DMS79 treated with DMSO at 0.1 percent for 48 hours (cell line): ENCODE results near the gene ADORA2A.

Experiments
- DNase-seq: peaks from one replicate; lab custom pipeline; 2025; lab: John Stamatoyannopoulos, UW

ADORA2A gene

GRCh38 chr22:24433001-24433827, 5.8 kb downstream of the ADORA2A start:
- no peak for DNase-seq

DNA sequence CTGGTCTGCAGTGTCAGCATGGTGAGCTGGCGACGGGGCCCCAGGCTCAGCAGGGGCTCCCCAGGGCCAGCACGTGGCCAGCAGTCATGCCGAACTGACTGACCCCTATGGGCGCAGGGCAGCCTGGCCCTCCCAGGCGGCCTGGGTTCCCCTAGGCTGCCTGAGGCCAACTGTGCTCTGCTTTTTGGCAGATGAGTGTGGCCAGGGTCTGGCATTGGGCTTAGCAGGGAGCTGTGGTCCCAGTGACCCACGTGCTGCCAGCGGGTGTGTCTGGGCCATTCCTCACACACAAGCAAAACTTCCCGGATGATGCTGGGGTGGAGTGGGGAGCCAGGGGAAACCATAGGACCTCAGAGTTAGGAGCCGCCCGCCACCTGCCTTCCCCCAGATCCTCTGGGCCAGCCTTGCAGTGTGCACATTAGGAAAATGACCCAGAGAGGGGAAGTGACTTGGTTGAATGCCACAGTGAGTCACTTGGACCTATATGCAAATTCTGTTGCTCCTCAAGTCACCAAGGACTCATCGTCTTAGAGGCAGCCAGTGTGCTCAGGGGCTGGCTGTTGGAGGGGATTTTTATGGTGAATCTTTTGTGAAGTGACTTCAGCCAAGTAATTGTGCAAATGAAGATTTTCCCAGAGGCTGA, 6.5 kb downstream of the ADORA2A start:
- DNase-seq: no peak

GRCh38 chr22:24434471-24435322, 7.3 kb downstream of the ADORA2A start:
- no peak for DNase-seq

GRCh38 chr22:24435323-24435645, 7.9 kb downstream of the ADORA2A start:
- no peak for DNase-seq

DNA sequence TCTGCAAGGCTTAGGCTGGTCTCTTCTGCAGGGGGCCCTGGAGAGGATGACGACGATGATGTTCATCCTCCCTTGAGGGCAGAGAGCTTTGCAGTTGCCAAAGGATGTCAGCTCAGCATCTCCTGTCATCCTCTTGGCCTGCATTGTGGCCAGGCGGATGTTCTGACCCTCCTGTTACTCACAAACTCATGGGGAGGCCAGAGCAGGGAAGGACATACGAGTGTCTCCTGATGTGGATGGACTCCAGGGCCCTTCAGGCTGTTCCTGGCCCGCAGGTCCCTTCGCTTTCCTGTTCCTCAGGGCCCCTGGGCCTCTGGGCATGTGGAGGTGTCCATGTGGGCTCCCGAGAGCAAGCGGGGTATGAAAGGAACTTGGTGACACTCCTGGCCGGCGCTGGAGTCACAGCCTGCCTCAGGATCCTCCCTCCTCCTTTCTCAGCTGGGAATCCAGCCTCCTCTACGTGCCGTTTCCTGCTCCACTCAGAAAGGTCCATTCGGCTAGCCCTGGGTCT, 8.5 kb downstream of the ADORA2A start:
- DNase-seq: no peak

GRCh38 chr22:24436553-24436952, 9.2 kb downstream of the ADORA2A start:
- DNase-seq: no peak

DNA sequence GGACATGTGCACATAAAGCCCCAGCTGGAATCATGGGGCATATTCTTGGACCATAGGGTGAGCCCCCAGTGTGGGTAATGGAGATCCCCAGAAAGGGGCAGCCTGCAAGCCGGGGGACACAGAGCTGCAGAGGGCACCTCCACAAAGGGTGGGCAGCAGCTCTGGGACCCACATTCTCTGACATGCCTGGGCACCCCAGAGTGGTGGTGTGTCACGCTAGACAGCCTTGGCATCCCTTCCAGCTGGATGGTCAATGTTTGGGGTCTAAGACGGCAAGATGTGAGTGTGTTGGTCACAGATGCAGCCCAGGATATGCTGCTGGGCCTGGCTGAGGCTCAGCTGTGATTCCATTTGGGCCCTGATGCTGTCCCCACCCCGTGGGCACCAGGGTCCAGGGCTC, 9.7 kb downstream of the ADORA2A start:
- no peak for DNase-seq

GRCh38 chr22:24437741-24438328, 10.4 kb downstream of the ADORA2A start:
- DNase-seq: no peak

DNA sequence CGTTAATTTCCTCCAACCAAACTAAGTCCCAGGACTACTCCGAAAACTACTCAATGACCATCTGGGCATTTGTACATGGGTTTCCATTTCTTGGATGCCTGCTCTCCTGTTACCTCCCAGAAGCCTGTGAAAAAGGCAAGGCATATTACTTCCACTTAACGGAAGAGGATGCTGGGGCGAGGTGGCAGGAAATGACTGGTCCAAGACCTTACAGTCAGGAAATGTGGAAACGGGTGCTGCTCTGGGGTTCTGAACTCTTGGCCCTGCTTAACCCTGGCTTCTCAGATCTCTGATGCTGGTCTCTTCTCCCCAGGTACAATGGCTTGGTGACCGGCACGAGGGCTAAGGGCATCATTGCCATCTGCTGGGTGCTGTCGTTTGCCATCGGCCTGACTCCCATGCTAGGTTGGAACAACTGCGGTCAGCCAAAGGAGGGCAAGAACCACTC, 12.9 kb downstream of the ADORA2A start:
- no peak for DNase-seq

- DNase-seq: no peak
Measured at GRCh38 chr22:24440718-24441405, 13.5 kb downstream of the ADORA2A start.

DNA sequence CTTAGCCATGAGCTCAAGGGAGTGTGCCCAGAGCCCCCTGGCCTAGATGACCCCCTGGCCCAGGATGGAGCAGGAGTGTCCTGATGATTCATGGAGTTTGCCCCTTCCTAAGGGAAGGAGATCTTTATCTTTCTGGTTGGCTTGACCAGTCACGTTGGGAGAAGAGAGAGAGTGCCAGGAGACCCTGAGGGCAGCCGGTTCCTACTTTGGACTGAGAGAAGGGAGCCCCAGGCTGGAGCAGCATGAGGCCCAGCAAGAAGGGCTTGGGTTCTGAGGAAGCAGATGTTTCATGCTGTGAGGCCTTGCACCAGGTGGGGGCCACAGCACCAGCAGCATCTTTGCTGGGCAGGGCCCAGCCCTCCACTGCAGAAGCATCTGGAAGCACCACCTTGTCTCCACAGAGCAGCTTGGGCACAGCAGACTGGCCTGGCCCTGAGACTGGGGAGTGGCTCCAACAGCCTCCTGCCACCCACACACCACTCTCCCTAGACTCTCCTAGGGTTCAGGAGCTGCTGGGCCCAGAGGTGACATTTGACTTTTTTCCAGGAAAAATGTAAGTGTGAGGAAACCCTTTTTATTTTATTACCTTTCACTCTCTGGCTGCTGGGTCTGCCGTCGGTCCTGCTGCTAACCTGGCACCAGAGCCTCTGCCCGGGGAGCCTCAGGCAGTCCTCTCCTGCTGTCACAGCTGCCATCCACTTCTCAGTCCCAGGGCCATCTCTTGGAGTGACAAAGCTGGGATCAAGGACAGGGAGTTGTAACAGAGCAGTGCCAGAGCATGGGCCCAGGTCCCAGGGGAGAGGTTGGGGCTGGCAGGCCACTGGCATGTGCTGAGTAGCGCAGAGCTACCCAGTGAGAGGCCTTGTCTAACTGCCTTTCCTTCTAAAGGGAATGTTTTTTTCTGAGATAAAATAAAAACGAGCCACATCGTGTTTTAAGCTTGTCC, 14.3 kb downstream of the ADORA2A start:
- no peak for DNase-seq

- DNase-seq: no peak
Measured at GRCh38 chr22:24442352-24442744, 14.9 kb downstream of the ADORA2A start.

DNA sequence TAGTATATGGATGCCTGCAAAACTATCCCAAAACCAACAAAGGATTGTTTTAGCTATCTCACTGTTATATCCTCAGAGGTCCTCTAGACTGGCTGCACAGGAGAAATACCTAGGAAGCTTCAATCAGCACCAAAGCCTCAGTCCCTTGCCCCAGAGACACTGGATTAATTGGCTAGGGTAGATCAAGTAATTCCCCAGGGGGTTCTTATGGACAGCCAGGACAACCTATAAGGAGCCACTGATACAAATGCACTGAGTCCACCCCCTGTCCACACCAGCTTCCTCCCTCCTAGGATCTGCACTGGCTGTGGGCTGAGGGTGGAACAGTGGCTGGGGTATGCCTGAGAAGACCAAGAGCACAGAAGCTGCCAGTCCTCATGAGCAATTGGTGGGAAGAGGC, 16.3 kb downstream of the ADORA2A start:
- DNase-seq: no peak

DNA sequence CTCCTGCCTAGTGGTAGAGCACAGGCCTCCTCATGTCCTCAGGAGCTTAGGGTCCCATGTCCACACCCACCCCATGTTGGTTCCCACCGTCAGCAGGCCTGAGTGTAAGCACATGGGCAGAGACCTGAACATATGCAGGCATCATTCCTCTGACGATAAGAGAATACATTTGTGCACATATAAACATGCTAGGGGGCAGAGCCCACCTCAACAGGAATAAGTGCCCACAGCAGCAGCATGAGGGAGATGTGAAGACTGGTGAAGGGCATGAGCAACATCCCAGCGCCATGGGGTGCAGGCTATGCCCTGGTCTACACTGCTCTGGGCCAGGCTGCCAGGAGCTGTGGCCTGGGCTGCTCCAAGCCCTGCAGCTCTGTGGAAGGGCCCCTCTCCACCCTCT, 16.9 kb downstream of the ADORA2A start:
- DNase-seq: no peak

- no peak for DNase-seq
Measured at GRCh38 chr22:24444729-24445466, 17.5 kb downstream of the ADORA2A start.

- DNase-seq: no peak
Measured at GRCh38 chr22:24445481-24446259, 18.3 kb downstream of the ADORA2A start.

DNA sequence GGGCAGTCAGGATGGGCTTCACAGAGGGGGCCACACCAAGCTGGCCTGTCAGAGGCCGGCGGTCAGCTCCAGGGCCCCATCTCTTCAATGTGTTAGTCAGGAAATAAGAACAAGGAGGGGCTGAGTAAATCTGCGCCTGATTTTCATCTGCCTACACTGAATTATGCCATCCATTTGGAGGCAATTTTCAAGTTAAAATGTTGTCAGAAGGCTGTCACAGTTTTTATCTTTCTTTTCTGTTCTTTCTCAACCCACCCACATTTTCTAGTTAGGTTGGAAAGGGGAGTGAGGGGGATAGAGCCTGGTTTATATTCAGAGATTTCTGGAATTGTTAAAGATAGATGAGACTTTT, 18.8 kb downstream of the ADORA2A start:
- DNase-seq: no peak

DNA sequence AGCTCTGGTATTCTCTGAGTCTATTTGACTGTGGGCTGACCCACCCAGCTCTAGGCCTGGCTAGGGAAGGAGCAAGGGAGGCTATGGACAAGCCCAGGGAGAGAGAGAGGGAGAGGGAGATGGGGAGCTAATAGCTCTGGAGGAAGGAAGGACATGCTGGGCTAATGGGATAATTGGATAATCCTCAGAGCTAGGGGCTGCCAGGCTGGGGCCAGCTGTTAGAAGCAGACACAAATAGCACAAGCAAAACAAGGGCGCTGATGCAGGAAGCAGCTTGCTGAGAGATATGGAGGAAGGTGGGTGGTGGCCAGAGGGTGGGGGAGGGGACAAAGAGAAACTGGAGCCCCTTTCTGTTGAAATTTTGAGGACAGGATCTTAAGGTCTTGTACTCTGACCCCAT, 23.2 kb downstream of the ADORA2A start:
- DNase-seq: no peak

- DNase-seq: no peak
Measured at GRCh38 chr22:24451162-24451561, 23.8 kb downstream of the ADORA2A start.
